Glutamatergic neuron (in vitro differentiated cells): Measurements from ENCODE around the gene ADGRL3. TPM values are rescaled to one million over a fixed set of nuclear protein-coding genes. Genes with fewer than 3 reads are reported as not detected.

Experiments used
- DNase-seq: peaks from one replicate; pipeline ENCODE4 v3.0.0; 2022
- H3K27ac Mint-ChIP-seq: one replicate; pipeline ENCODE4 v1.8.0; 2020; ENCODE audit warnings: mild to moderate bottlenecking, mixed read lengths, inconsistent platforms; ENCODE audit not compliant: unreplicated experiment
- H3K27me3 Mint-ChIP-seq: one replicate; pipeline ENCODE4 v1.8.0; 2020; ENCODE audit warnings: mild to moderate bottlenecking, moderate library complexity, mixed read lengths, inconsistent platforms; ENCODE audit not compliant: unreplicated experiment
- H3K36me3 Mint-ChIP-seq: one replicate; pipeline ENCODE4 v1.8.0; 2020; ENCODE audit warnings: mild to moderate bottlenecking, mixed read lengths, inconsistent platforms; ENCODE audit not compliant: unreplicated experiment
- H3K4me1 Mint-ChIP-seq: one replicate; pipeline ENCODE4 v1.8.0; 2020; ENCODE audit warnings: mild to moderate bottlenecking, low read depth, mixed read lengths, inconsistent platforms; ENCODE audit not compliant: unreplicated experiment
- H3K4me3 Mint-ChIP-seq: one replicate; pipeline ENCODE4 v1.8.0; 2020; ENCODE audit warnings: mild to moderate bottlenecking, mixed read lengths, inconsistent platforms; ENCODE audit not compliant: unreplicated experiment
- H3K9me3 Mint-ChIP-seq: one replicate; pipeline ENCODE4 v1.8.0; 2020; ENCODE audit warnings: mild to moderate bottlenecking, moderate library complexity, mixed read lengths, inconsistent platforms; ENCODE audit not compliant: unreplicated experiment
- CTCF ChIP-seq: fragments of 200-600 bp; sonication (generic); IDR thresholded peaks from one replicate; pipeline ENCODE4 v1.5.0; 2021; ENCODE audit not compliant: partially characterized antibody, unreplicated experiment
- total RNA-seq: library from RNA; stranded (reverse); fragmentation: NEBNext Ultra II Directional; extraction: Animal tissue kit (Norgen Biotek cat#: 25700); gene quantifications from one replicate; pipeline ENCODE4 v1.2.1, GENCODE V29; 2021; ENCODE audit not compliant: unreplicated experiment

The ADGRL3 gene
- total RNA-seq, 1 donor from 2014 or later = 193 TPM

- Mint-ChIP-seq H3K4me1 (peaks cover 11% of the 10 kb centered on the region), H3K4me3 (no peak overlapping the region), H3K9me3 (peaks cover 9% of the 10 kb centered on the region), H3K27me3 (peaks cover 3% of the 10 kb centered on the region), H3K27ac (no peak overlapping the region), H3K36me3 (peaks cover 5% of the 10 kb centered on the region)
- no peak for DNase-seq
- TF ChIP-seq CTCF = no peak
Observed at GRCh38 chr4:61514991-61515390, 314.9 kb downstream of the ADGRL3 start.

DNA sequence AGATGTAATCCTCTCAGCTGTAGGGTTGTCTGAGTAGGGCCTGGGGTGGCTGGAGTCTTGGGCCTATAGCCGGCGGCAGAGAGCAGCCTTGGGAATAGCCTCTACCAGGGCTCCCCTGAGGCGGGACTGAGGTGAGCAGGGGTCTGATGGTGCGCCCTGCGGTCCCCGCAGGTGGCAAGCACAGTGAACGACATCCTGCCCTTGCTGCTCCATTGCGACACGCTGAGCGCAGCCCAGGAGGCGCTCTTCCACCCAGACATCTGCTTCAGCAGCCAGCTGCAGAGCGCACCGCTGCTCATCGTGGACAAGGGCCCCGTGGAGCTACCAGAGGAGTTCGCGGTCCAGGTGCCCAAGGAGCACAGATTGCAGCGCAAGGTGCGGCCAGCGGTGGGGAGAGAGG is 317.0 kb downstream of the ADGRL3 start:
- Mint-ChIP-seq H3K27ac (no peak overlapping the region), H3K9me3 (peaks cover 5% of the 10 kb centered on the region), H3K27me3 (peaks cover 3% of the 10 kb centered on the region), H3K4me1 (peaks cover 21% of the 10 kb centered on the region), H3K4me3 (no peak overlapping the region), H3K36me3 (no peaks in the 10 kb centered on the region)
- DNase-seq = peak; percentile 71
- no peak for TF ChIP-seq CTCF

DNA sequence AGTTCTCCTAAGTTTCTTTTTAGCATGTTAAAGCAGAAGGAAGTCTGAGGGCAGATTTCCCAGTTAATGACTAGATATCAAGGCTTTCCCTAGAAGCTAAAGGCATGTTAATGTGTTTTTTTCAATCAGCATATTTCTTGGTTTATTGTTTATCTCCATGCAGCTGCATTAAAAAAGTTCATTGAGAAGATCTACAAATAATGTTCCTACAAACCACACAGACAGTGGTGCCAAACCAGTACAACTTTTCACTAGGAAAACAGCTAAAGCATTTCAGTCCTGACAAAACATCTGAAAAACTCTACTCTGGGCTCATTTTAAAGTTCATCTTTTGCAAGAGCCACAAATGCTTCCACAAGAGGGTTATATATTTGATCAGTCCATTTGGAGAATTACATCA is 320.0 kb downstream of the ADGRL3 start:
- no peak for DNase-seq
- no peaks in the 10 kb centered on the region for H3K36me3 Mint-ChIP-seq
- TF ChIP-seq CTCF = no peak
- no peak overlapping the region for H3K27ac Mint-ChIP-seq
- H3K4me1 Mint-ChIP-seq = peaks cover 15% of the 10 kb centered on the region
- H3K4me3 Mint-ChIP-seq = no peak overlapping the region
- no peaks in the 10 kb centered on the region for H3K9me3 Mint-ChIP-seq
- H3K27me3 Mint-ChIP-seq = peaks cover 3% of the 10 kb centered on the region

DNA sequence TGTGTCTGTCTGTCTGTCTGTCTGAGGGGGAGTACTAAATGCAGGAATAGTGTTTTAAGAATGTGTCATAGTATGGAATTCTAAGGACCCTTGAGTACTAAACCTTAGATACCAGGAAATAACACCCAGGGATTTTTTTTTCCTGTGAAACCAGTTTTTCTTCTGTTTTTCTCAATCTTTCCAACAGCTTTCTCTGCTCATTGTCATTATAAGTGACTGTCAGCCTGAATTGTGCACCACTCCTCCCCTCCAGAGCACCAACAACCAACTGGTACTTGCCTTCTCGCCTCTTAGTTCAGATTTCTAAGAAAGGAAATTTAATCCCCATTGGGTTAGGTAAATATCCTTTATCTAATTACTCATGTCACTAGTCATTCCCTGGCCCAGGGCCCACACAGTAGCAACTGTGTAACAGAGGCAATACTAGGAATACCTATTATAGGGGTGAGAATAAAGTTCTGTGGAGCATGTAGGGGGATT is 320.6 kb downstream of the ADGRL3 start:
- Mint-ChIP-seq H3K4me3 (no peak overlapping the region), H3K27me3 (peaks cover 3% of the 10 kb centered on the region), H3K9me3 (no peaks in the 10 kb centered on the region), H3K4me1 (peaks cover 15% of the 10 kb centered on the region), H3K36me3 (no peaks in the 10 kb centered on the region), H3K27ac (no peak overlapping the region)
- TF ChIP-seq CTCF = no peak
- no peak for DNase-seq

DNA sequence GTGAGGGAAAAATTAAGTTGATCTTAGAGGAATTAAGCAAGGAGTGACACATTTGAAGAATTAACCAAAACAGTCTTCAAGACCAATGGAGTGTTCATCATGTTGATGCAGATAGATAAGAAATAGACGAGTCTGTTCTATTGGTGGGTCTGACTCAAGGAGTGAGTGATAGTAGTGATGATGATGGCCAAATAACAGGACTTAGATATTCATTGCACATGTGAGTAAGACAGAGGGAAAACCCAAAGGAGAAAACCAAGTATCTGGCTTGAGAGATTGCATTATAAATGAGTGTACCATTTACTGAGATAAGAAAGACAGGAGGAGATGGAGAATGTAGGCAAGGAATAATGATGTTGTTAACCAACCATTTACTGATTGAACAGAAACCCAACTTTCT is 321.3 kb downstream of the ADGRL3 start:
- DNase-seq = no peak
- no peak for TF ChIP-seq CTCF
- peaks cover 14% of the 10 kb centered on the region for H3K4me1 Mint-ChIP-seq
- H3K9me3 Mint-ChIP-seq = no peaks in the 10 kb centered on the region
- peaks cover 3% of the 10 kb centered on the region for H3K27me3 Mint-ChIP-seq
- H3K36me3 Mint-ChIP-seq = no peaks in the 10 kb centered on the region
- H3K4me3 Mint-ChIP-seq = no peak overlapping the region
- H3K27ac Mint-ChIP-seq = no peak overlapping the region
